Activated CD8-positive, alpha-beta T cell treated with anti-CD3 and anti-CD28 coated beads for 36 hours (primary cell): ENCODE measurements around the gene MAPK4. TPM values are rescaled to one million over a fixed set of nuclear protein-coding genes. Genes with fewer than 3 reads are reported as not detected.

Source experiments
- ATAC-seq: fragments of 200-7000 bp; cut with Tn5 transposase; one replicate; pipeline ENCODE4 v1.10.0; 2021; ENCODE audit warnings: mild to moderate bottlenecking, moderate library complexity
- CTCF ChIA-PET: fragments of 350-600 bp; sonication (Branson Sonifier 250); formaldehyde crosslinking; loops from one replicate; lab custom pipeline; 2021; ENCODE audit warnings: antibody characterized with exemption; lab: Charles Lee
- POLR2A ChIA-PET: fragments of 350-600 bp; sonication (Branson Sonifier 250); formaldehyde crosslinking; loops from one replicate; lab custom pipeline; 2021; ENCODE audit warnings: antibody characterized with exemption; lab: Charles Lee
- DNase-seq: peaks from one replicate; pipeline ENCODE4 v3.0.0-alpha.2; 2020
- H3K27ac Mint-ChIP-seq: one replicate; pipeline ENCODE4 v1.8.0; 2021; ENCODE audit warnings: mild to moderate bottlenecking, mixed read lengths
- H3K27me3 Mint-ChIP-seq: one replicate; pipeline ENCODE4 v1.8.0; 2021; ENCODE audit warnings: mixed read lengths
- H3K36me3 Mint-ChIP-seq: one replicate; pipeline ENCODE4 v1.8.0; 2021; ENCODE audit warnings: low read depth, mixed read lengths
- H3K4me1 Mint-ChIP-seq: one replicate; pipeline ENCODE4 v1.8.0; 2021; ENCODE audit warnings: low read depth, mixed read lengths
- H3K4me3 Mint-ChIP-seq: one replicate; pipeline ENCODE4 v1.8.0; 2021; ENCODE audit warnings: mild to moderate bottlenecking, moderate library complexity, mixed read lengths
- H3K9me3 Mint-ChIP-seq: one replicate; pipeline ENCODE4 v1.8.0; 2021; ENCODE audit warnings: mixed read lengths
- CTCF ChIP-seq: fragments of 200-600 bp; IDR thresholded peaks from one replicate; pipeline ENCODE4 v1.8.0; 2022; ENCODE audit warnings: antibody characterized with exemption, mild to moderate bottlenecking
- intact Hi-C: fragments of 100-400 bp; cut with micrococcal nuclease; formaldehyde crosslinking; loops from one replicate; pipeline ENCODE4 v1.10.0; 2022
- total RNA-seq, 2 experiments: library from RNA; stranded (reverse); gene quantifications; one replicate each; pipeline ENCODE4 v1.2.3, GENCODE V29; 2021

MAPK4 gene
- total RNA-seq, 2 experiments from 2014 or later = not detected

DNA sequence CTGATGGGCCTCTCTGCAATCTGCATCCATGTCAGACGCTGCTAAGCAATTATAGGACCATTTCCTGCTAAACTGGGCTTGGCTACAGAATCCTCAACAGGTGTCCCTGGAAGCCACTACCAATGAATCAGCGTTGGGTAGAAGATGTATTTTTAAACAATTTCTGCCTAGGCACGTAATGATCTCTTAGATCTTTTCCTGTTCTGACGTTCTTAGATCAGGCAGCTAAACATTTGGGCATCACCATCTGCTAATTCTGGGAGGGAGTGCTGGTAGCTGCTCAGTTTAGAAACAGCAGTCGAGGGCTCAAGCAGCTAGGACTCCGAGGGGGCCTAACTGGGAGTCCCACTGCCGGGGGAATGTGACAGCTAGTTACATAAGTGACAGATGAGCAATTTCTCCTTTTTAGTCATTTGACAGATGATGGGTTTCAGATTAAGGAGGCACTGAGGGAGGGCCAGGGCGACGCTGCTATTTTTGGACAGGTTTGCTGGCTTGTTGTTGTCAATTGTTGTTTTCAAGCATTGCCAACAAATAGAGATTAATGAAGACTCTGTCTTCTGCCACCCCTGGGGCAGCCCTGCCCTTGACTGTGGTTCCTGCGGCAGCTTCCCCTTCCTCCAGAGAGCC, 167.2 kb downstream of the MAPK4 start:
- no peak for ATAC-seq
- no peak for DNase-seq
- ChIA-PET CTCF (no interaction called here), POLR2A (interaction anchor here (0.6 kb wide), 1 partner anchor 57 kb away, joined by 3 read pairs; no protein-coding TSS in a partner anchor)
- H3K4me3 Mint-ChIP-seq = no peak overlapping the region
- intact Hi-C loops = no loop called here
- H3K9me3 Mint-ChIP-seq = no peaks in the 10 kb centered on the region
- H3K27me3 Mint-ChIP-seq = peaks cover 2% of the 10 kb centered on the region
- H3K27ac Mint-ChIP-seq = no peak overlapping the region
- peaks cover 2% of the 10 kb centered on the region for H3K4me1 Mint-ChIP-seq
- no peak for TF ChIP-seq CTCF
- H3K36me3 Mint-ChIP-seq = no peaks in the 10 kb centered on the region

DNA sequence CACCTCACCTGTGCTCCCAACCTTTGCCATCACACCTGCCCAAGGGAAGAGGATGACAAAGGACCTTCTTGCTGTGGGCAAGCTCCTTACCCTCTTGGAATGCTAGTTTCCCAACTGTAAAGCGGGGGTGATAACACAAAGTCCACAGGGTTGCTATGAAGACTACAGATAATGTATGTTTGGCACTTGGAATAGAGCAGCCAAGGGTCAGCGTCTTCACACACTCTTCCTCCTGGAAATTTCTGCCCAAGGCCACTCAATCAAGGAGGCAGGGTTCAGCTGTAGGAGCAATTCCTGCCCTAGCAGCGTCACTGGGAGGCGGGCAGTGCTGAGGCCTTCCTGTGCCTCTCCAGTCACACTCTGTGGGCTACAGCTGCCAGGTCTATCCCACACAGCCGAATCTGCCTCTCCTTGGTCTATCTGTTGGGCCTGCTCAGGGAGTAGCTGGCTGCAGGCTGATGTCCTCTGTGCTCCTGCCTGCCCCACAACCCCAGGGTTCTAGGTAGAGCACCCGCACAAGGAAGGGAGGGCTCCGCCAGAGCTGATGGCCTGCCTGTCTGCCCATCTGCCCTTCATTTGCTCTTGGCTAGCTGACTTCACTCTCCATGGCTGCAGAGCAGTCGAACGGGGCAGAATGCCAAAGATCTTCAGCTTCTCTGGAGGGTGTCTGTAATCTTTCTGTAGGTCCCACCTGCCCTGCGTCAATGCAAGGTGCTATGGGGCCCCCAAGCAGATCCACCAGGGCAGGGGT, 168.0 kb downstream of the MAPK4 start:
- no peak overlapping the region for H3K27ac Mint-ChIP-seq
- peaks cover 2% of the 10 kb centered on the region for H3K27me3 Mint-ChIP-seq
- ChIA-PET CTCF (no interaction called here), POLR2A (no interaction called here)
- no peaks in the 10 kb centered on the region for H3K36me3 Mint-ChIP-seq
- H3K4me1 Mint-ChIP-seq = peaks cover 2% of the 10 kb centered on the region
- intact Hi-C loops = no loop called here
- H3K4me3 Mint-ChIP-seq = no peak overlapping the region
- no peak for DNase-seq
- H3K9me3 Mint-ChIP-seq = no peaks in the 10 kb centered on the region
- no peak for ATAC-seq
- no peak for TF ChIP-seq CTCF

DNA sequence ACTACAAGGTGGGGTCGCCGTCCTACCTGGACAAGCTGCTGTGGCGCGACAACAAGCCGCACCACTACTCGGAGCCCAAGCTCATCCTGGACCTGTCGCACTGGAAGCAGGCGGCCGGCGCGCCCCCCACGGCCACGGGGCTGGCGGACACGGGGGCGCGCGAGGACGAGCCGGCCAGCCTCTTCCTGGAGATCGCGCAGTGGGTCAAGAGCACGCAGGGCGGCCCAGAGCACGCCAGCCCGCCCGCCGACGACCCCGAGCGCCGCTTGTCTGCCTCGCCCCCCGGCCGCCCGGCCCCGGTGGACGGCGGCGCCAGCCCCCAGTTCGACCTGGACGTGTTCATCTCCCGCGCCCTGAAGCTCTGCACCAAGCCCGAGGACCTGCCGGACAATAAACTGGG, 169.5 kb downstream of the MAPK4 start:
- no peak overlapping the region for H3K27ac Mint-ChIP-seq
- DNase-seq (no peak), ATAC-seq (no peak)
- intact Hi-C loops = no loop called here
- H3K4me3 Mint-ChIP-seq = no peak overlapping the region
- peaks cover 2% of the 10 kb centered on the region for H3K27me3 Mint-ChIP-seq
- TF ChIP-seq CTCF = no peak
- CTCF ChIA-PET = no interaction called here
- POLR2A ChIA-PET = no interaction called here
- H3K36me3 Mint-ChIP-seq = no peaks in the 10 kb centered on the region
- H3K4me1 Mint-ChIP-seq = peaks cover 2% of the 10 kb centered on the region
- no peaks in the 10 kb centered on the region for H3K9me3 Mint-ChIP-seq

GRCh38 chr18:50729986-50730385, 170.1 kb downstream of the MAPK4 start:
- H3K27me3 Mint-ChIP-seq = peaks cover 2% of the 10 kb centered on the region
- H3K9me3 Mint-ChIP-seq = no peaks in the 10 kb centered on the region
- intact Hi-C loops = no loop called here
- no peaks in the 10 kb centered on the region for H3K36me3 Mint-ChIP-seq
- no peak for ATAC-seq
- DNase-seq = no peak
- POLR2A ChIA-PET = no interaction called here
- H3K27ac Mint-ChIP-seq = no peak overlapping the region
- H3K4me1 Mint-ChIP-seq = peaks cover 2% of the 10 kb centered on the region
- CTCF ChIA-PET = no interaction called here
- no peak for TF ChIP-seq CTCF
- H3K4me3 Mint-ChIP-seq = no peak overlapping the region

- no peaks in the 10 kb centered on the region for H3K27me3 Mint-ChIP-seq
Measured at GRCh38 chr18:50734342-50734741, 174.5 kb downstream of the MAPK4 start.

More at GRCh38 chr18:50734342-50734741, 174.5 kb downstream of the MAPK4 start:
- no peaks in the 10 kb centered on the region for H3K36me3 Mint-ChIP-seq
- H3K27ac Mint-ChIP-seq = no peak overlapping the region
- H3K4me3 Mint-ChIP-seq = no peak overlapping the region
- intact Hi-C loops = no loop called here
- ChIA-PET POLR2A (no interaction called here), CTCF (no interaction called here)
- H3K9me3 Mint-ChIP-seq = no peaks in the 10 kb centered on the region
- TF ChIP-seq CTCF = no peak
- no peaks in the 10 kb centered on the region for H3K4me1 Mint-ChIP-seq
- DNase-seq (no peak), ATAC-seq (no peak)
